HG02852 (cell line): ENCODE data around the gene LYPLA2.

Source experiments
- ATAC-seq: cut with Tn5 transposase; IDR thresholded peaks from one replicate; pipeline ENCODE4 v1.9.1; 2021; ENCODE audit warnings: mild to moderate bottlenecking, moderate library complexity; ENCODE audit not compliant: unreplicated experiment

LYPLA2 gene

GRCh38 chr1:23790696-23791515 lies at the start of gene LYPLA2:
Gene LYPLA2, plus strand, starts transcription at chr1:23791145. Its CDS starts 1,538 bp downstream, at chr1:23792683.
- ATAC-seq: peak; percentile 83

DNA sequence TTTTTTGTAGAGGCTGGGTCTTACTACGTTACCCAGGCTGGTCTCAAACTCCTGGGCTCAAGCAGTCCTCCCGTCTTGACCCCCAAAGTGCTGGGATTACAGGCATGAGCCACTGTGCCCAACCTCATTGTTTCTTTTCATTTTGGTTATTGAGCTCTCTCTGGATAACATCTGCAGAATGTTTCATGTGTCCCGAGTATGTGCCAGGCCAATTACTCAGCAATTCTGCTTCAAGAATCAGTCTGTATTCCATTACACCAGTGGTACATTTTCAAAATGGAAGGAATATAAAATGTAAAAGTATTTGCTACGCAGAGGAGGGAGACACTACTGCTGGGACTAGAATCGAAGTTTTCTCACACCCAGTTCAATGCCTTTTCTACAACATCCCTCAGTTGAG lies 49.3 kb upstream of the LYPLA2 start:
- ATAC-seq: no peak

GRCh38 chr1:23742670-23743286 lies 48.2 kb upstream of the LYPLA2 start:
- peak; percentile 17 for ATAC-seq

GRCh38 chr1:23743287-23744152 lies 47.4 kb upstream of the LYPLA2 start, which contains the start of gene ELOA:
Gene ELOA, plus strand, starts transcription at chr1:23743471. Its CDS starts 33 bp downstream, at chr1:23743504.
- ATAC-seq: peak; percentile 80

DNA sequence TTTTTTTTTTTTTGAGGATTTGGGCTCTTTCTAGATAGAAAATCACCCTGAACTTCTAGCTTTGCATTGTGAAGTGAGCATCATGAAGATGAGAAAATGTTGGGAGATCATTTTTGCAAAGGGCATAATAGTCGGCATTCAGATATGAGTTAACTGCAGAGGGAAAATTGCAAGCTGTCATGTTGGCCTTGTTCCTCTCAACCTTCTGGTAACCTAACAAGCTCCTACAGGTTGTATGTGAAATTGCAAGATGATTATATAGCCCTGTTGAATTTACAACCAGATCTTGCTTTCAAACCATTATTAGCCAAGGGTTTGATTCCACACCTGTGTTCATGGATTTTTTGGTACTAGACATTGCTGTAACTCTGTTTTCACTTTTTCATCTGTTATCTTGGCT lies 45.4 kb upstream of the LYPLA2 start:
- ATAC-seq: no peak

GRCh38 chr1:23748016-23748415 lies 42.9 kb upstream of the LYPLA2 start:
- no peak for ATAC-seq

GRCh38 chr1:23751050-23751814 lies 39.7 kb upstream of the LYPLA2 start:
- no peak for ATAC-seq

- no peak for ATAC-seq
These were observed 39.1 kb upstream of the LYPLA2 start for GRCh38 chr1:23751815-23752200.

GRCh38 chr1:23752909-23753308 lies 38.0 kb upstream of the LYPLA2 start:
- no peak for ATAC-seq

GRCh38 chr1:23756676-23757075 lies 34.3 kb upstream of the LYPLA2 start:
- no peak for ATAC-seq

GRCh38 chr1:23757812-23758211 lies 33.1 kb upstream of the LYPLA2 start:
- no peak for ATAC-seq

DNA sequence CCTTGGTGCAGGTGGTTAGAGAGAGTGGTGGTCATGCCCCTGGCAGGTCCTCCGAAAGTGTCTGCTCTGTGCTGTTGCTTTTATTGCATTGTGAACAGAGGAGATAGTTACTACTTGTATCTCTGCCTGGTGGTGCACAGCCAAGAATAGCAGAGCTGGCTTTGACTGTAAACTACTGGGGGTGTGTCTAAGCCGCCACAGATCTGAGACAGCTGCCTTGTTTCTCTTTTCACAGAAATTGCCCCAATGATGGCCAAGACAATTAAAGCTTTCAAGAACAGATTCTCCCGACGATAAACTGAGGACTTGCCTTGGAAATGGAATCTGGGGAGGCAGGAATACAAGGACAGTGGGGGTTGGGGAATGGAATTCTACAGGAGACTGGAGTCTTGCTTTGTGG lies 31.7 kb upstream of the LYPLA2 start:
- ATAC-seq: no peak

- ATAC-seq: no peak
These were observed 27.8 kb upstream of the LYPLA2 start for GRCh38 chr1:23763041-23763577.

GRCh38 chr1:23768733-23769132 lies 22.2 kb upstream of the LYPLA2 start:
- ATAC-seq: no peak

DNA sequence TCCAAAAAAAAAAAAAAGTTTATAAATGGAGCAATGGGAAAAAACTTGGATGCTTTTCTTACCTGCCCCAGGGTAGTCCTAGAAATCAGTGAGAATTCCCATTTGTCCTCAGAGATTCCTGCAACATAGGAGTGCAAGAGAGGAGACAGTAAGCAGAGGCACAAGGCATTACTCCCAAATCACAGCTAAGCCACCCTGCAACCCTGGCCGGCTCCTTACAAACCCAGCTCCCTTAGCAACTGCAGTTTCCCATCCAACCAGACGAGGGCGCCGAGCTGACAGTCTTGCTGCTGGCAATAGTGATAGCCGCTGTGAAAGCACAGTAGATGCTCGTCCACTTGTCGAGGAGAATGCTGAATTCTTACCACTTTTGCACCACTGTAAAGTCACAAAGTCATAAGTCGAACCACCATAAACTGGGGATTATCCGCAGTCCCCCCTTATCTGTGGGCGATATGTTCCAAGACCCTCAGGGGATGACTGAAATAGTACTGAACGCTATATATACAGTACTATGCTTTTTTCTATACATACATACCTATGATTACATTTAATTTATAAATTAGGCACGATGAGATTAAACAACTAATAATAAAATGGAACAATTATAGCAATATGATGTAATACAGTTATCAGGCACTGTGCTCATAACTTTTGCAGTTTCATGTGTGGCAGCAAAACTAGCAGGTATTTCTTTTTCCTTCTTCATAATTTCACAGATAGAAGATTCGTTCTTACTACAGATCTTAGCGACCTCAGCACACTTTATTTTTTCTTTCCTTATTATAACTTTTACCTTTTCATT lies 18.7 kb upstream of the LYPLA2 start:
- no peak for ATAC-seq

DNA sequence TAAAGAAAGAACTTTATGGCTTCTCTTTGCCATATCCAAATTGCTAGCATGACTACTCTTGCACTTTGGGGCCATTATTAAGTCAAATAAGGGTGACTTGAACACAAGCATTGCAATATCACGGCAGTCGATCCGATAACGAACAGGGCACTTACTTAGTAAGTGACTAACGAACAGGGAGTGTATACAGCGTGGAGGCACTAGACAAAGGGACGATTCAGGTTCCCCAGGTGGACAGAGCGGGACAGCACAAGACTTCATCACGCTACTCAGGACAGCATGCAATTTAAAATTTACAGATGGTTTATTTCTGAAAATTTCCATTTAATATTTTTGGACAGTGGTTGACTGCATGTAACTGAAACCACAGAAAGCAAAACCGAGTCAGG lies 18.1 kb upstream of the LYPLA2 start:
- no peak for ATAC-seq

- no peak for ATAC-seq
These were observed 16.6 kb upstream of the LYPLA2 start for GRCh38 chr1:23774174-23774880.

DNA sequence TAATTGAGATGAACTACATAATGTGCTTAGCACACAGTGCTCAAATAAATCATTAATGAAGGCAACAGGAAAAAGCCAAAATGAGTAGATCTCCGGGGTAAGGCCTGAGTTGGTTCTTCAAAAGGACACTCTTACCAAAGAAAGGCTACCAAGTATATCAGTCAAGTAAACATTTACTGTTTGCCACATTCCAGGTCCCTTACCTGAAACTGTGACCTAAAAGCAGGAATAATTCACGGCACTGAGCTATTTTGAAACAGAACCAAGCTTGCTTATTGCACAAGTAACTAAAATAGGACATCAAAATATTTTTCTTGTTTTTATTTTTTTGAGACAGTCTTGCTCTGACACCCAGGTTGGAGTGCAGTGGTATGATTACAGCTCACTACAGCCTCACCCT lies 14.7 kb upstream of the LYPLA2 start:
- no peak for ATAC-seq
